Activated CD4-positive, alpha-beta memory T cell treated with anti-CD3 and anti-CD28 coated beads, Interleukin-2, amount 10 ng/mL, durations not matched to agents 7 days and 5 days (primary cell): ENCODE measurements around the gene ISG20L2. TPM values are rescaled to one million over a fixed set of nuclear protein-coding genes. Genes with fewer than 3 reads are reported as not detected.

ENCODE experiments used
- CTCF ChIA-PET: fragments of 350-600 bp; sonication (Branson Sonifier 250); formaldehyde crosslinking; loops from one replicate; lab custom pipeline; 2021; ENCODE audit warnings: antibody characterized with exemption, inconsistent platforms; lab: Charles Lee
- POLR2A ChIA-PET: fragments of 350-600 bp; sonication (Branson Sonifier 250); formaldehyde crosslinking; loops from one replicate; lab custom pipeline; 2021; ENCODE audit warnings: antibody characterized with exemption; lab: Charles Lee
- DNase-seq: peaks from one replicate; pipeline ENCODE4 v3.0.0-alpha.2; 2020
- H3K27ac Mint-ChIP-seq: one replicate; pipeline ENCODE4 v1.8.0; 2021; ENCODE audit warnings: mild to moderate bottlenecking, mixed read lengths
- H3K27me3 Mint-ChIP-seq: one replicate; pipeline ENCODE4 v1.8.0; 2021; ENCODE audit warnings: mixed read lengths
- H3K36me3 Mint-ChIP-seq: one replicate; pipeline ENCODE4 v1.8.0; 2021; ENCODE audit warnings: low read depth, mixed read lengths
- H3K4me1 Mint-ChIP-seq: one replicate; pipeline ENCODE4 v1.8.0; 2021; ENCODE audit warnings: mixed read lengths
- H3K4me3 Mint-ChIP-seq: one replicate; pipeline ENCODE4 v1.8.0; 2021; ENCODE audit warnings: mild to moderate bottlenecking, mixed read lengths
- H3K9me3 Mint-ChIP-seq: one replicate; pipeline ENCODE4 v1.8.0; 2021; ENCODE audit warnings: mixed read lengths
- total RNA-seq, 2 experiments: library from RNA; stranded (reverse); gene quantifications; one replicate each; pipeline ENCODE4 v1.2.3, GENCODE V29; 2021

Gene ISG20L2
- total RNA-seq, 2 experiments from 2014 or later, result 42.0 to 43.3 TPM

DNA sequence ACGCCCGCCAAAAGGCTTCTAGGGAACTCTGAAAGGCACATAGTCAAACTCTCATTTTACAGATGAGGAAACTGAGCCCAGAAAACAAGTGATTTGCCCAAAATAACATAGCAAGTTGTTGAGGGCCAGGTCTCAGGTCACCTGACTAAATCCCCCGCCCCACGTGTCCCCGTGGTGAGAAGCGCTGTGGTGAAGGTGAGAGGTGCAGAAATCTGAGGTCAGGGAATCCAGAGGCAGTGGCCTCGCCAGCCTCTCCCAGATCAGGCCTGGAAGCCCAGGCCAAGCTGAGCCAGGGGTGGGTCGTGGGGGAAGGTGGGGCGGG lies 17.8 kb upstream of the ISG20L2 start:
- H3K27me3 Mint-ChIP-seq, result no peaks in the 10 kb centered on the region
- POLR2A ChIA-PET, result interaction anchor here (2.4 to 4.9 kb wide), 2 partner anchors 19 to 21 kb away, joined by 17 to 39 read pairs; partner anchors contain the start of genes ISG20L2, METTL25B and PRCC

DNA sequence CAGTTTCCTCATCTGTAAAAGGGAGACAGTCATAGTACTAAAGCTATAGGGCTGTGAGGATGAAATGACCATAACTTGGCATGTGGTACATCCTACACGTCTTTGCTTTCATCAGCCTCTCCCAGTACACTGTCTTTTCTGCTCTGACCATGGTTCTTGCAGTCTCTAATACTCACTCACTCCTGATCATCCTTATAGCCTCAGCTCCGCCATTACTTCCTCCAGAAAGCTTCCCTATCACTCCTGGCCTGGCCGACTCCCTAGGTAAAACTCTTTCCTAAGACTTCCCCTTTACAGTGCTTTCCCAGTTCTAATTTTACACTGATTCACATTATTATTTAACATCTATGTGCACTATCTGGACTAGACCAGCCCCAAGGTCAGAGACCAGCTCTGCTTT lies 17.3 kb upstream of the ISG20L2 start:
- no peak for DNase-seq
- no peaks in the 10 kb centered on the region for H3K27me3 Mint-ChIP-seq
- H3K9me3 Mint-ChIP-seq, result no peaks in the 10 kb centered on the region
- H3K4me1 Mint-ChIP-seq, result peaks cover 80% of the 10 kb centered on the region
- CTCF ChIA-PET, result interaction anchor here (0.7 to 3.6 kb wide), 2 partner anchors 19 to 25 kb away, joined by 3 to 27 read pairs; partner anchors contain the start of genes ISG20L2 and METTL25B
- peak overlapping the region; percentile 86 for H3K27ac Mint-ChIP-seq
- peaks cover 76% of the 10 kb centered on the region for H3K36me3 Mint-ChIP-seq
- no peak overlapping the region for H3K4me3 Mint-ChIP-seq
- POLR2A ChIA-PET, result interaction anchor here (2.4 to 4.9 kb wide), 2 partner anchors 18 to 22 kb away, joined by 17 to 39 read pairs; partner anchors contain the start of genes ISG20L2, METTL25B and PRCC

More for the DNA sequence above, 17.8 kb upstream of the ISG20L2 start:
- Mint-ChIP-seq H3K9me3 (no peaks in the 10 kb centered on the region), H3K4me1 (peaks cover 75% of the 10 kb centered on the region), H3K36me3 (peaks cover 72% of the 10 kb centered on the region), H3K4me3 (peak overlapping the region; percentile 94), H3K27ac (peak overlapping the region; percentile 86)
- no peak for DNase-seq
- CTCF ChIA-PET, result interaction anchor here (3.6 kb wide), 1 partner anchor 19 kb away, joined by 27 read pairs; the partner anchor contains the start of genes ISG20L2 and METTL25B

DNA sequence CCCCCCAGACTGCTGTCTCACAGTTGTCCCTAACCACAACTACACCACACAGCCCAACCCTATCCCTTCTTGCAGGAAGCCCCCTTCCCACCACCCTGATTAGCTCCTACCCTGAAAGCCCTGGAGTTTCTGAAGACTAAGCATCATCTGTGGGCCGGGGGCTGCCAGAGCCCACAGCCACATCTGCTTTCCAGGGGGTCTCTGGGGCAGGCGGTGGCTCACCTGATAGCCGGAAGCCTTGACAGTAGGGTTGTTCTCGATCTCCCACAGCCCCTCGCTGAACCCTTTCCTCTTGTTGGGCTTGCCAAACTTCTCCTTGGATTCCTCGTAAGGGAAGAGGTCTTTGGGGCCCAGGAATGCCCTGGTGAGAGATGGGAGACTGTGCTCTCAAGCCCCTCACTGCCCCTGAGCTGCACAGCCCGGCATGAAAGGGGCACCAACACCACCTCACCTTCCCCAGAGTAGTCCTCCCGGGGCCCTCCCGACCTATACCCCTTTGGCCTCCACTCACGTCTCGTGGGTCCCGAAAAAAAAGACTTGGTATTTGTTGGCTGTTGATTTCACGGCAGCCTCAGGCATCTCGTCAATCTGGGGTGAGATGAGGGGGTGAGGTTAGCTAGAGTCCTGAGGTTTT lies 16.3 kb upstream of the ISG20L2 start:
- Mint-ChIP-seq H3K27ac (peak overlapping the region; percentile 86), H3K9me3 (no peaks in the 10 kb centered on the region), H3K27me3 (no peaks in the 10 kb centered on the region), H3K4me3 (no peak overlapping the region), H3K4me1 (peaks cover 89% of the 10 kb centered on the region), H3K36me3 (peaks cover 74% of the 10 kb centered on the region)
- DNase-seq, result no peak
- CTCF ChIA-PET, result interaction anchor here (3.6 kb wide), 1 partner anchor 18 kb away, joined by 27 read pairs; the partner anchor contains the start of genes ISG20L2 and METTL25B
- POLR2A ChIA-PET, result interaction anchor here (4.9 kb wide), 1 partner anchor 17 kb away, joined by 39 read pairs; the partner anchor contains the start of genes ISG20L2 and METTL25B

DNA sequence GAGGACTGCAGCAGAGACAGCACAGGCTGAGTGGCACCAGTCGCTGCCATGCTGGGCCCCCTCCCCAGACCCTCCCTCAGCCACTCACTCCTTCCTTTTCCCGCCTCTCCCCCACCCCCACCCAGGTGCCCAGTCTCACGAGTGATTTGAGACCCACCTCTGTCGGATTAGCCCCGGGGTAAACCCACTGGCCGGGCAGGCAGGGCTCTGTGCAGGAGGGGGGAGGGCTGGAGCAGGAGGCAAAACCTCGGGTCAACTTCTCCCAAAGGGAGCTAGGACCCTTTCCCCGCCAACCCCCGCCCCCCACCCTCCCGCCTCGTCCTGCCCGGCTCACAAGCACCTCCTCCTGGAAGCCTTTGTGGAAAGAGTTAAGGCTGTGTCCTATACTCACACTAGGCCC lies 15.8 kb upstream of the ISG20L2 start:
- DNase-seq, result no peak
- Mint-ChIP-seq H3K4me1 (peaks cover 89% of the 10 kb centered on the region), H3K27me3 (no peaks in the 10 kb centered on the region), H3K9me3 (no peaks in the 10 kb centered on the region), H3K36me3 (peaks cover 68% of the 10 kb centered on the region), H3K27ac (peak overlapping the region; percentile 66), H3K4me3 (no peak overlapping the region)
- POLR2A ChIA-PET, result interaction anchor here (4.9 kb wide), 1 partner anchor 17 kb away, joined by 39 read pairs; the partner anchor contains the start of genes ISG20L2 and METTL25B
- CTCF ChIA-PET, result no interaction called here

DNA sequence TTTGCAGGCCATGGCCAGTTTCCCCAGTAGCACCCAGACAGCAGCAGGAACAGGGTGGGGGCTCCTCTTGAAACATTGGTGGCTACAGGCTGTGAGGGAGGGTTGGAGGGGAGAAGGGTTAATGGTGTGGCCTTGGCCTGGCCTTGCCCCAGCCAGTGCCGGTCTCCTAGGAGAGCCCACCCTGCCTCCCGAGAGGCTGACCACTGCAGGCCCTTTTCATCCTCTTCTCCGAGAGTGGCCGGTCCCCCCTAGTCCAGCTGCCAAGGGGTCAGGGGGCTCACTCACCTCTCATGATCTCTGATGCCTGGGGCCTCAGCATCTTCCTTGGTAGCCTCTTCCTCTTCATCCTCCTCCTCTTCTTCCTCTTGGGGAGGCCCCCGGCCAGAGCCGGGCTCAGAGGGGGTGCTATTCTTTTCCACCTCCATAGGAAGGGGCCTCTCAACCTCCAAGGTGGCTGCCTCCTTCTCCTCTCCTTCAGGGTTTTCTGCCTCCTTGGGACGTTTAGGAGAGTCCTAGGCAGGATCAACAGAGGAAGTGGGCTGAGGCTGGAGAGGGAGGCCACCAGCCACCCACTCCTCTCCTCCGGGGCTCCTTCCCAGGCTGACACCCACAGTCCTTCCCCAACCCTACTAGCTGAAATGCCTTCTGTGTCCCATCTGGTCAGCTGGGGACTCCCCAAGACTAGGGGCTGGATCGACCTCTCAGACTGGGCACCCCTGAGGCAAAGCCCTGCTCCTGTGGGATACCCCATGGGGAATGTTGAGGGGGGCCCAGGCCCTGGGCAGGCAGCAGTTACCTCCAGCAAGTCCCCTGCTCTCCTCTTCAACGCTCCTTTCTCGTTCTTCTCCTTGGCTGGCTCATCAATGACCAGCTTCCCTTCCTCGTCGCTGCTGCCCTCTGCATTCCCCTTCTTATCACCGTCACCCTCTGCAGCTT lies 15.1 kb upstream of the ISG20L2 start:
- DNase-seq, result no peak
- H3K9me3 Mint-ChIP-seq, result no peaks in the 10 kb centered on the region
- no peaks in the 10 kb centered on the region for H3K27me3 Mint-ChIP-seq
- no peak overlapping the region for H3K4me3 Mint-ChIP-seq
- CTCF ChIA-PET, result interaction anchor here (3.6 kb wide), 1 partner anchor 16 kb away, joined by 78 read pairs; the partner anchor contains the start of genes ISG20L2 and METTL25B
- peak overlapping the region; percentile 97 for H3K27ac Mint-ChIP-seq
- POLR2A ChIA-PET, result interaction anchor here (3.6 to 5.4 kb wide), 4 partner anchors 8 to 24 kb away, joined by 39 to 150 read pairs (median 82); partner anchors contain the start of genes HDGF, ISG20L2, METTL25B and PRCC
- peaks cover 89% of the 10 kb centered on the region for H3K4me1 Mint-ChIP-seq
- peaks cover 65% of the 10 kb centered on the region for H3K36me3 Mint-ChIP-seq

DNA sequence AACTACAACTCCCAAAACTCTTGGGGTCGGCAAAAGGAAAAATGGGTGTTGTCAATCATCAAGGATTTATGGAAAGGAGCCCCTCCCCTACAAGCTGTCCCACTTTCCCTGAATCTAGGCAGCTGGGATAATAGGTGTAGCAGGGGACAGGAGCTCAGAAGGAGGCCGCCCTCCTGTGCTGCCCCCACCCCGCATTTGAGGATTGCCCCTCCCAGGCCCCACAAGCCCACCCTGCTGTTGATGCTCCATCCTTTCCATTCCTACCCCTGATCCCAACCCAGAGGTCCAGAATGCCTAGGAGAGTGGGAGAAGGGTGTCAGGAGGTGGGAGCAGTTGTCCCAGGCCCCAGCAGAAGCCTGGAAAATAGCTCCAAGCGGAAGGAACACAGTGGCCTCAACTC lies 14.2 kb upstream of the ISG20L2 start:
- peaks cover 67% of the 10 kb centered on the region for H3K36me3 Mint-ChIP-seq
- DNase-seq, result no peak
- no peaks in the 10 kb centered on the region for H3K9me3 Mint-ChIP-seq
- no peaks in the 10 kb centered on the region for H3K27me3 Mint-ChIP-seq
- peak overlapping the region; percentile 97 for H3K27ac Mint-ChIP-seq
- no peak overlapping the region for H3K4me3 Mint-ChIP-seq
- POLR2A ChIA-PET, result interaction anchor here (2.2 to 5.4 kb wide), 4 partner anchors 8 to 74 kb away, joined by 8 to 150 read pairs (median 82); partner anchors contain the start of genes HDGF, ISG20L2, METTL25B and PRCC
- CTCF ChIA-PET, result interaction anchor here (0.8 to 3.6 kb wide), 3 partner anchors 9 to 15 kb away, joined by 3 to 78 read pairs (median 3); partner anchors contain the start of genes HDGF, ISG20L2 and METTL25B
- peaks cover 83% of the 10 kb centered on the region for H3K4me1 Mint-ChIP-seq

DNA sequence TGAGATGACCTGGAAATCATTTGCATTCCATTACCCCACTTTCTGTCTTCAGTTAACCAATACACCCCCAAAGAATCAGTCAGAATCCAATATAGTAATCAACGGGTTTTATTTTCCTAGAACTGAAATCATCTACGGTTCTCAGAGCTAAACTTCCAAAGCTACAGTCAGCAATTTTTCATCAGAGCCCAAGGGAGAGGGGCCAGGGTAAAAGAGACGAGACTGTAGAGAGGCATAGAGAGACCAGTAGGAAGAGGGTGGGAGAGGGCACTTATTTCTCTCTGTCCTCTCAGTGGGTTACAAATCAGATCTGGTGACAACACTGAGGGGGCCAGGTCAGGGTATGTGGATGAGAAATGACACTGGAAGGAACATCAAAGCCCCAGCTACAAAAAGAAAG lies 13.5 kb upstream of the ISG20L2 start:
- H3K27ac Mint-ChIP-seq, result peak overlapping the region; percentile 97
- H3K27me3 Mint-ChIP-seq, result no peaks in the 10 kb centered on the region
- POLR2A ChIA-PET, result interaction anchor here (2.2 to 5.4 kb wide), 4 partner anchors 9 to 75 kb away, joined by 8 to 150 read pairs (median 82); partner anchors contain the start of genes HDGF, ISG20L2, METTL25B and PRCC
- peaks cover 66% of the 10 kb centered on the region for H3K36me3 Mint-ChIP-seq
- CTCF ChIA-PET, result interaction anchor here (0.7 to 3.6 kb wide), 6 partner anchors 10 to 97 kb away, joined by 3 to 78 read pairs (median 3); partner anchors contain the start of genes HDGF, ISG20L2 and METTL25B
- H3K4me1 Mint-ChIP-seq, result peaks cover 76% of the 10 kb centered on the region
- peak overlapping the region; percentile 99 for H3K4me3 Mint-ChIP-seq
- no peak for DNase-seq
- no peaks in the 10 kb centered on the region for H3K9me3 Mint-ChIP-seq

DNA sequence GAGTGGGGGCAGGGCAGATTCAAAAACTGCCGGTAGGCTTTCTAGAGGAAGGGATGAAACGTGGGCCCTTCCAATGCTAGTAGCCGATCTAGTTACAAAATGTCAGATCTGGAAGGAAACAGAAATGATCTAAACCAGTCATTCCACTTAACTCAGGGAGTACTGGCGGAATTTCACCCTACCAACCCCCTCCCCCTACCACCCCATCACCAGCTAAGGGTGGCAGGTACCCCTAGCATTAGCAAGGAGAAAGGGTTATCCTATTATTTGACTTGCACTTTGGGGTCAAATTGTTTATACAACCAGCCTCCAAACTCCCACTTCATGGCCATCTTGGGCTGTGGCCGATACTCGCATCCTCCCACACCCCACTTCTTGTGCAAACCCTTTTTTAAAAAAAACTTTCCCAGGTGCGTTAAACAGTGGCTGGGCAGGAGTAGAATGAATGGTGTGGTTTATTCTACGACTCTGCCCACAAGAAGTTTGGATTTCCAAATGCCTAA lies 13.0 kb upstream of the ISG20L2 start:
- peaks cover 72% of the 10 kb centered on the region for H3K4me1 Mint-ChIP-seq
- H3K4me3 Mint-ChIP-seq, result peak overlapping the region; percentile 99
- ChIA-PET POLR2A (interaction anchor here (0.6 to 5.4 kb wide), 7 partner anchors 10 to 118 kb away, joined by 3 to 150 read pairs (median 8); partner anchors contain the start of genes HDGF, INSRR, ISG20L2 and METTL25B), CTCF (interaction anchor here (0.7 to 3.6 kb wide), 15 partner anchors 10 to 261 kb away, joined by 3 to 78 read pairs (median 3); partner anchors contain the start of genes HDGF, ISG20L2, METTL25B and NTRK1)
- H3K36me3 Mint-ChIP-seq, result peaks cover 66% of the 10 kb centered on the region
- peak; percentile 37 for DNase-seq
- peak overlapping the region; percentile 97 for H3K27ac Mint-ChIP-seq
- no peaks in the 10 kb centered on the region for H3K9me3 Mint-ChIP-seq
- no peaks in the 10 kb centered on the region for H3K27me3 Mint-ChIP-seq

DNA sequence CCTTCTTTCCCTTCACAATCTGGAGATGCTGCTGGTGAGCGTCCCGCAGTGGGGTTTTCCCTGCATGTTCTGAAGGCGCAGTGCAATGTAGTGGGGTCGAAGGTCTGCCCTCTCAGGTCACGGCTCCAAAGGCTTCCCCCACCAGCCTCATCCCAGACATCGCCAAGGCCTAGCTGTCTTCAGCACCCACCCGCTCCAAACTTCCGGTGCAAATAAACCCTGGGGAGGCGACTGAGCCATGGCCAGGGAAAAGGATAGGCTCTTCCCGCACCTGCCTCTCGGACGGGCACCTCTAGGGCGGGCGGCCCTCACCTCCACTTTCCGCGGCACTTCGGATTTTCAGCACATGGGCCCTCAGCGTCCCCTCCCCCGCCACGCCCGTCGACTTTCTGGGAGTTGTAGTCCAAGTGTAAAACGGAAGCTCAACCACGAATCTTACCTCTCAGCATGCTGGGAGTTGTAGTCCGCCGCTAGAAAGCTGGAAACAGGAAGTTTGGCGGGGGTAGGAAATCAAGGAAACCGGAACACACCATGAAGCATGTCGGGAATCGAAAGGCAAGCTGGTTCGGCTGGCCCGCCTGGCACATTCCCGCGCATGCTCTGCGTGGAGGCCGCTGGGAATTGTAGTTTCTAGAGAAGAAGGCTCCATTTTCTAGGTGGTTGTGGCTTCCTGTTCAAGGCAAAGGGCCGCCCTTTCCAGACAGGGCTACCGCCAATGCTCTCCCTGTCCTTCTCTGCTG lies 12.3 kb upstream of the ISG20L2 start, which contains the start of gene MRPL24:
Gene MRPL24, minus strand, starts transcription at position 348 of the 740 bp plus-strand sequence. CDS start 2,384 bp downstream, outside the sequence.
- peak within 1 kb of the TSS; percentile 99 for H3K4me3 Mint-ChIP-seq
- H3K36me3 Mint-ChIP-seq, result peaks cover 63% of the 10 kb centered on the region
- H3K27ac Mint-ChIP-seq, result peak within 1 kb of the TSS; percentile 97
- H3K27me3 Mint-ChIP-seq, result no peaks in the 10 kb centered on the region
- H3K4me1 Mint-ChIP-seq, result peaks cover 66% of the 10 kb centered on the region
- no peaks in the 10 kb centered on the region for H3K9me3 Mint-ChIP-seq
- ChIA-PET CTCF (interaction anchor here (0.5 to 3.6 kb wide), 15 partner anchors 9 to 260 kb away, joined by 3 to 78 read pairs (median 3); partner anchors contain the start of genes HDGF, ISG20L2, METTL25B and NTRK1), POLR2A (interaction anchor here (0.6 to 5.4 kb wide), 7 partner anchors 10 to 118 kb away, joined by 3 to 150 read pairs (median 8); partner anchors contain the start of genes HDGF, INSRR, ISG20L2 and METTL25B)
- DNase-seq, result peak; percentile 98

DNA sequence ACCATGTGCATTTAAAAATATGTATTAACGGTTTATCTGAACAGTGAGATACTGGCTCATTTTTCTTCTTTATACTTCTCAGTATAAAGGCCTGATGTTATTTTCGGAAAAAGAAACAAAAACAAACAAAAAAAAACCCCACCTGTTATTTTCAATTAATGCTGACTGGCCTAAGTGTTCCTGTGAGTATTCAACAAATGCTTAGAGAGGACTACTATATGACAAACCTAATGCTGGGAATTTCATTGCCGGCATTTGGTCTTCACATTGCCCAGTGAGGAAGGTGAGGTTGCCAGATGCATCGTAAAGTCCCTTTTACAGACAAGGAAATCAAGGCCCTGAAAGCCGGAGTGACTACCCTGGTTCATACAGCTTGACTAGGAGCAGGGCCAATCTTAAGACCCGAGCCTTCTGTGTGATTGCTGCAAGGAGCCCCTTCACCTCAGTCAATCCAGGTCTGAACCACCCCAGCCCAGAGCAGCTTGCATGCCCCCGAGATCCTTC lies 11.7 kb upstream of the ISG20L2 start:
- CTCF ChIA-PET, result interaction anchor here (0.5 to 3.6 kb wide), 11 partner anchors 11 to 260 kb away, joined by 3 to 78 read pairs (median 4); partner anchors contain the start of genes HDGF, ISG20L2, METTL25B and NTRK1
- POLR2A ChIA-PET, result interaction anchor here (1.3 to 5.4 kb wide), 4 partner anchors 11 to 68 kb away, joined by 6 to 150 read pairs (median 82); partner anchors contain the start of genes HDGF, ISG20L2, METTL25B and PRCC
- H3K27me3 Mint-ChIP-seq, result no peaks in the 10 kb centered on the region
- no peaks in the 10 kb centered on the region for H3K9me3 Mint-ChIP-seq
- peaks cover 59% of the 10 kb centered on the region for H3K4me1 Mint-ChIP-seq
- peak overlapping the region; percentile 97 for H3K27ac Mint-ChIP-seq
- H3K36me3 Mint-ChIP-seq, result peaks cover 57% of the 10 kb centered on the region
- no peak for DNase-seq
- peak overlapping the region; percentile 99 for H3K4me3 Mint-ChIP-seq
